Smooth muscle cell (in vitro differentiated cells): Measurements from ENCODE around the gene PIAS1. TPM values are rescaled to one million over a fixed set of nuclear protein-coding genes. Genes with fewer than 3 reads are reported as not detected.

Experiments
- DNase-seq: peaks from one replicate; lab custom pipeline; 2025; ENCODE audit not compliant: unreplicated experiment; lab: John Stamatoyannopoulos, UW
- H2AFZ ChIP-seq: fragments of 200-600 bp; sonication (generic); 2 replicates; pipeline ENCODE4 v1.6.0; 2016; ENCODE audit warnings: antibody characterized with exemption, low read depth, mild to moderate bottlenecking
- H3F3A ChIP-seq: fragments of 200-600 bp; sonication (generic); 2 replicates; pipeline ENCODE4 v1.6.0; 2017; ENCODE audit warnings: antibody characterized with exemption, low read depth
- H3K27ac ChIP-seq: fragments of 200-600 bp; sonication (generic); 2 replicates; pipeline ENCODE4 v1.5.1; 2016; ENCODE audit warnings: low read depth, mild to moderate bottlenecking
- H3K27me3 ChIP-seq: fragments of 200-600 bp; sonication (generic); 2 replicates; pipeline ENCODE4 v1.6.1; 2016; ENCODE audit warnings: low read depth, mild to moderate bottlenecking
- H3K36me3 ChIP-seq: fragments of 200-600 bp; sonication (generic); 2 replicates; pipeline ENCODE4 v1.5.1; 2016; ENCODE audit warnings: low read depth
- H3K4me1 ChIP-seq: fragments of 200-600 bp; sonication (generic); 2 replicates; pipeline ENCODE4 v1.5.1; 2016; ENCODE audit warnings: low read depth
- H3K4me2 ChIP-seq: fragments of 200-600 bp; sonication (generic); 2 replicates; pipeline ENCODE4 v1.6.0; 2016; ENCODE audit warnings: mild to moderate bottlenecking
- H3K4me3 ChIP-seq: fragments of 200-600 bp; sonication (generic); 2 replicates; pipeline ENCODE4 v1.5.1; 2016; ENCODE audit warnings: mild to moderate bottlenecking
- H3K79me2 ChIP-seq: fragments of 200-600 bp; sonication (generic); 2 replicates; pipeline ENCODE4 v1.6.0; 2016; ENCODE audit warnings: low read depth, mild to moderate bottlenecking
- H3K9ac ChIP-seq: fragments of 200-600 bp; sonication (generic); 2 replicates; pipeline ENCODE4 v1.6.0; 2016; ENCODE audit warnings: low read depth
- H3K9me3 ChIP-seq: fragments of 200-600 bp; sonication (generic); replicated peaks from 2 replicates; pipeline ENCODE4 v1.5.1; 2016; ENCODE audit warnings: low read depth
- H4K20me1 ChIP-seq: fragments of 200-600 bp; sonication (generic); 2 replicates; pipeline ENCODE4 v1.6.0; 2016; ENCODE audit warnings: low read depth
- WGBS: methylation state at CpG from one replicate; pipeline ENCODE4 v1.1.7; 2016; ENCODE audit warnings: low lambda C conversion rate; 5-methylcytosine and 5-hydroxymethylcytosine counted together
- polyA plus RNA-seq: library from polyadenylated mRNA; unstranded; fragments of >200 nt; fragmentation: Nextera tagmentation; extraction: Ambion mirVana; gene quantifications from 2 replicates; pipeline ENCODE4 v1.2.1, GENCODE V29; 2016
- total RNA-seq: library from RNA; depleted of rRNA; stranded (reverse); fragments of >200 nt; gene quantifications from 2 replicates; pipeline ENCODE4 v1.2.3, GENCODE V29; 2014
- TF ChIP-seq, protein P1 (sequence below): fragments of 200-600 bp; sonication (generic); IDR thresholded peaks from 2 replicates; pipeline ENCODE4 v1.5.1; 2017; ENCODE audit warnings: borderline replicate concordance, mild to moderate bottlenecking, antibody characterized with exemption; ENCODE audit not compliant: insufficient read depth, poor library complexity, severe bottlenecking

Gene PIAS1
- total and polyA plus RNA-seq, 2 experiments from 2014 or later = 46.4 to 56.1 TPM

- no peak overlapping the region for H3K27ac ChIP-seq
- TF ChIP-seq, protein P1, sequence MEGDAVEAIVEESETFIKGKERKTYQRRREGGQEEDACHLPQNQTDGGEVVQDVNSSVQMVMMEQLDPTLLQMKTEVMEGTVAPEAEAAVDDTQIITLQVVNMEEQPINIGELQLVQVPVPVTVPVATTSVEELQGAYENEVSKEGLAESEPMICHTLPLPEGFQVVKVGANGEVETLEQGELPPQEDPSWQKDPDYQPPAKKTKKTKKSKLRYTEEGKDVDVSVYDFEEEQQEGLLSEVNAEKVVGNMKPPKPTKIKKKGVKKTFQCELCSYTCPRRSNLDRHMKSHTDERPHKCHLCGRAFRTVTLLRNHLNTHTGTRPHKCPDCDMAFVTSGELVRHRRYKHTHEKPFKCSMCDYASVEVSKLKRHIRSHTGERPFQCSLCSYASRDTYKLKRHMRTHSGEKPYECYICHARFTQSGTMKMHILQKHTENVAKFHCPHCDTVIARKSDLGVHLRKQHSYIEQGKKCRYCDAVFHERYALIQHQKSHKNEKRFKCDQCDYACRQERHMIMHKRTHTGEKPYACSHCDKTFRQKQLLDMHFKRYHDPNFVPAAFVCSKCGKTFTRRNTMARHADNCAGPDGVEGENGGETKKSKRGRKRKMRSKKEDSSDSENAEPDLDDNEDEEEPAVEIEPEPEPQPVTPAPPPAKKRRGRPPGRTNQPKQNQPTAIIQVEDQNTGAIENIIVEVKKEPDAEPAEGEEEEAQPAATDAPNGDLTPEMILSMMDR = no peak
- WGBS = 47% methylated on average over 3 of the region's 3 CpGs
- no peaks in the 10 kb centered on the region for H3K9me3 ChIP-seq
- peaks cover 99% of the 10 kb centered on the region for H3K79me2 ChIP-seq
- no peak overlapping the region for H2AFZ ChIP-seq
- DNase-seq = no peak
- H3K9ac ChIP-seq = no peak overlapping the region
- H3K4me1 ChIP-seq = peaks cover 15% of the 10 kb centered on the region
- H3K4me3 ChIP-seq = no peak overlapping the region
- no peaks in the 10 kb centered on the region for H3K27me3 ChIP-seq
- no peaks in the 10 kb centered on the region for H3F3A ChIP-seq
- peaks cover 96% of the 10 kb centered on the region for H4K20me1 ChIP-seq
- H3K36me3 ChIP-seq = no peaks in the 10 kb centered on the region
- peak overlapping the region; percentile 72 for H3K4me2 ChIP-seq
These were observed 58.6 kb downstream of the PIAS1 start for GRCh38 chr15:68112706-68113105.

GRCh38 chr15:68113273-68113672 is 59.2 kb downstream of the PIAS1 start:
- Histone ChIP-seq H3K9me3 (no peaks in the 10 kb centered on the region), H3K9ac (no peak overlapping the region), H3K27me3 (no peaks in the 10 kb centered on the region), H3K79me2 (peaks cover 97% of the 10 kb centered on the region), H3F3A (no peaks in the 10 kb centered on the region), H4K20me1 (peaks cover 94% of the 10 kb centered on the region), H3K4me3 (no peak overlapping the region), H3K27ac (no peak overlapping the region), H3K4me1 (peaks cover 15% of the 10 kb centered on the region), H2AFZ (no peak overlapping the region), H3K4me2 (peak overlapping the region; percentile 72), H3K36me3 (no peaks in the 10 kb centered on the region)
- TF ChIP-seq, protein P1 = no peak
- no peak for DNase-seq

- peak overlapping the region; percentile 40 for H3K27ac ChIP-seq
- no peaks in the 10 kb centered on the region for H3F3A ChIP-seq
These were observed 59.6 kb downstream of the PIAS1 start for GRCh38 chr15:68113751-68114150.

GRCh38 chr15:68114356-68114755 is 60.2 kb downstream of the PIAS1 start:
- Histone ChIP-seq H3K4me1 (peaks cover 15% of the 10 kb centered on the region), H3K4me2 (peak overlapping the region; percentile 72), H3K79me2 (peaks cover 94% of the 10 kb centered on the region), H3K9me3 (no peaks in the 10 kb centered on the region), H2AFZ (no peak overlapping the region), H3F3A (no peaks in the 10 kb centered on the region), H4K20me1 (peaks cover 92% of the 10 kb centered on the region), H3K9ac (peak overlapping the region; percentile 11), H3K27me3 (no peaks in the 10 kb centered on the region), H3K36me3 (no peaks in the 10 kb centered on the region), H3K27ac (peak overlapping the region; percentile 40), H3K4me3 (peak overlapping the region; percentile 47)
- TF ChIP-seq, protein P1 = no peak
- WGBS = 54% methylated on average over 1 of the region's 1 CpG
- no peak for DNase-seq

More at GRCh38 chr15:68113751-68114150, 59.6 kb downstream of the PIAS1 start:
- peak overlapping the region; percentile 72 for H3K4me2 ChIP-seq
- 97% methylated on average over 1 of the region's 1 CpG for WGBS
- peaks cover 97% of the 10 kb centered on the region for H3K79me2 ChIP-seq
- H3K9ac ChIP-seq = no peak overlapping the region
- TF ChIP-seq, protein P1 = no peak
- H3K9me3 ChIP-seq = no peaks in the 10 kb centered on the region
- H3K36me3 ChIP-seq = no peaks in the 10 kb centered on the region
- H4K20me1 ChIP-seq = peaks cover 94% of the 10 kb centered on the region
- peaks cover 15% of the 10 kb centered on the region for H3K4me1 ChIP-seq
- DNase-seq = no peak
- no peak overlapping the region for H2AFZ ChIP-seq
- peak overlapping the region; percentile 47 for H3K4me3 ChIP-seq
- no peaks in the 10 kb centered on the region for H3K27me3 ChIP-seq
